ENCODE data around the gene PDZD2.
"Not testable (repeated sequence)": the region's sequence is repeated elsewhere in the genome, so short reads cannot be mapped to it uniquely, and the experiment has no call there.

The PDZD2 gene

GRCh38 chr5:31692561-31693221, 53.8 kb downstream of the PDZD2 start:
- no peak for DNase-seq

GRCh38 chr5:31698673-31699072, 59.7 kb downstream of the PDZD2 start:
- DNase-seq = no peak

GRCh38 chr5:31701642-31702299, 62.8 kb downstream of the PDZD2 start:
- DNase-seq = no peak

GRCh38 chr5:31702712-31703111, 63.8 kb downstream of the PDZD2 start:
- no peak for DNase-seq

- no peak for DNase-seq
Measured at GRCh38 chr5:31703757-31704156, 64.8 kb downstream of the PDZD2 start.

GRCh38 chr5:31706186-31706585, 67.3 kb downstream of the PDZD2 start:
- no peak for DNase-seq

GRCh38 chr5:31707329-31707728, 68.4 kb downstream of the PDZD2 start:
- DNase-seq = no peak

- no peak for DNase-seq
Measured at GRCh38 chr5:31708089-31708488, 69.2 kb downstream of the PDZD2 start.

- DNase-seq = no peak
Measured at GRCh38 chr5:31711363-31711762, 72.4 kb downstream of the PDZD2 start.

GRCh38 chr5:31711935-31712592, 73.1 kb downstream of the PDZD2 start:
- no peak for DNase-seq

- no peak for DNase-seq
Measured at GRCh38 chr5:31717561-31717960, 78.6 kb downstream of the PDZD2 start.

- no peak for DNase-seq
Measured at GRCh38 chr5:31720004-31720403, 81.1 kb downstream of the PDZD2 start.

- no peak for DNase-seq
Measured at GRCh38 chr5:31720811-31721345, 81.9 kb downstream of the PDZD2 start.

GRCh38 chr5:31722111-31722510, 83.2 kb downstream of the PDZD2 start:
- no peak for DNase-seq

GRCh38 chr5:31725996-31726395, 87.1 kb downstream of the PDZD2 start:
- no peak for DNase-seq

GRCh38 chr5:31726952-31727351, 88.0 kb downstream of the PDZD2 start:
- no peak for DNase-seq

- no peak for DNase-seq
Measured at GRCh38 chr5:31728039-31728438, 89.1 kb downstream of the PDZD2 start.

GRCh38 chr5:31728806-31729205, 89.9 kb downstream of the PDZD2 start:
- not testable (repeated sequence) for DNase-seq

GRCh38 chr5:31730139-31730538, 91.2 kb downstream of the PDZD2 start:
- DNase-seq = no peak

- DNase-seq = no peak
Measured at GRCh38 chr5:31731016-31731415, 92.1 kb downstream of the PDZD2 start.

GRCh38 chr5:31731710-31732301, 92.9 kb downstream of the PDZD2 start:
- DNase-seq = no peak

GRCh38 chr5:31732821-31733220, 93.9 kb downstream of the PDZD2 start:
- not testable (repeated sequence) for DNase-seq

- no peak for DNase-seq
Measured at GRCh38 chr5:31733371-31733770, 94.4 kb downstream of the PDZD2 start.

GRCh38 chr5:31736127-31736526, 97.2 kb downstream of the PDZD2 start:
- no peak for DNase-seq
